HepG2 (cell line): Measurements from ENCODE around the gene GALNT18. TPM values are rescaled to one million over a fixed set of nuclear protein-coding genes. Genes with fewer than 3 reads are reported as not detected.

Source experiments
- ATAC-seq: fragments of 200-7000 bp; cut with Tn5 transposase; 3 replicates; pipeline ENCODE4 v1.9.1; 2020; ENCODE audit warnings: mild to moderate bottlenecking, moderate library complexity
- BruUV-seq: library from RNA; stranded (reverse); fragments of 400-500 nt; replicated peaks from 2 replicates; lab custom pipeline; 2021; lab: Mats Ljungman, UMichigan
- CTCF ChIA-PET: fragments of 300-600 bp; formaldehyde crosslinking; extraction: SDS; loops from one replicate; lab custom pipeline; 2021; ENCODE audit warnings: low total read pairs, inconsistent platforms, low intra/inter-chr PET ratio; lab: Yijun Ruan, JAX
- POLR2A ChIA-PET: fragments of 350-600 bp; sonication (Branson Sonifier 250); formaldehyde crosslinking; loops from one replicate; lab custom pipeline; 2020; ENCODE audit warnings: antibody characterized with exemption, inconsistent platforms; lab: Yijun Ruan, JAX
- DNase-seq: peaks from one replicate; pipeline ENCODE4 v3.0.0-alpha.2; 2015; ENCODE audit warnings: low spot score
- FAIRE-seq: peaks from 3 replicates; lab custom pipeline; 2011; peaks lifted over from hg19 to GRCh38; lab: Jason Lieb, UNC
- H2AFZ ChIP-seq: one replicate; pipeline ENCODE4 v1.6.1; 2011; ENCODE audit warnings: low read length, inconsistent platforms
- H3K27ac ChIP-seq: fragments of 300-600 bp; 3 replicates; pipeline ENCODE4 v1.8.0; 2011; ENCODE audit warnings: mixed run types, mild to moderate bottlenecking, mixed read lengths, low read length, inconsistent platforms; ENCODE audit not compliant: insufficient read depth; ENCODE audit errors: extremely low read length
- H3K27me3 ChIP-seq, 2 experiments: fragments of 200-600 bp in 1 of 2; 2 replicates in 1 of 2; 3 replicates in 1 of 2; pipeline versions ENCODE4 v1.6.0 to v1.8.0; 2011; ENCODE audit warnings: low read length in 2 of 2, mild to moderate bottlenecking in 2 of 2, moderate library complexity in 2 of 2, inconsistent platforms in 1 of 2; ENCODE audit not compliant: insufficient read depth in 2 of 2, control insufficient read depth in 1 of 2
- H3K36me3 ChIP-seq, 2 experiments: fragments of 200-600 bp in 1 of 2; replicated peaks in 1 of 2; 2 replicates in 1 of 2; 3 replicates in 1 of 2; pipeline versions ENCODE4 v1.5.1 to v1.8.0; 2011; ENCODE audit warnings: low read length in 2 of 2, inconsistent platforms in 1 of 2; ENCODE audit not compliant: insufficient read depth in 2 of 2, control insufficient read depth in 1 of 2
- H3K4me1 ChIP-seq: 2 replicates; pipeline ENCODE4 v1.5.1; 2012; ENCODE audit warnings: low read length, inconsistent platforms; ENCODE audit not compliant: insufficient read depth
- H3K4me2 ChIP-seq: 2 replicates; pipeline ENCODE4 v1.6.0; 2011; ENCODE audit warnings: low read depth, low read length, inconsistent platforms
- H3K4me3 ChIP-seq, 3 experiments: fragments of 200-600 bp in 1 of 3; sonication (generic), shearing (Covaris generic) in 1 of 3; replicated peaks in 1 of 3; 2 replicates each; pipeline ENCODE4 v1.5.1; 2011 to 2016; ENCODE audit warnings: low read length in 3 of 3, inconsistent platforms in 2 of 3, low read depth in 2 of 3, mild to moderate bottlenecking in 2 of 3, control low read depth in 1 of 3, mixed read lengths in 1 of 3; ENCODE audit not compliant: insufficient read depth in 1 of 3
- H3K79me2 ChIP-seq: one replicate; pipeline ENCODE4 v1.6.1; 2011; ENCODE audit warnings: low read length, inconsistent platforms; ENCODE audit not compliant: insufficient read depth
- H3K9ac ChIP-seq: 2 replicates; pipeline ENCODE4 v1.6.0; 2011; ENCODE audit warnings: mild to moderate bottlenecking, low read depth, low read length, inconsistent platforms; ENCODE audit not compliant: insufficient read depth
- H3K9me3 ChIP-seq: 2 replicates; pipeline ENCODE4 v1.5.1; 2012; ENCODE audit warnings: mild to moderate bottlenecking, low read length
- H4K20me1 ChIP-seq: 2 replicates; pipeline ENCODE4 v1.6.0; 2011; ENCODE audit warnings: inconsistent platforms, mild to moderate bottlenecking, low read length, moderate library complexity; ENCODE audit not compliant: insufficient read depth
- KDM5B ChIP-seq: sonication (generic); formaldehyde crosslinking; IDR thresholded peaks from 2 replicates; pipeline ENCODE4 v1.4.0; 2020; ENCODE audit warnings: missing genetic modification reagents, mild to moderate bottlenecking, borderline replicate concordance
- PCBP1 ChIP-seq: fragments of 200-400 bp; formaldehyde crosslinking; IDR thresholded peaks from 2 replicates; pipeline ENCODE4 v1.6.1; 2017; ENCODE audit warnings: mild to moderate bottlenecking, low read depth, low read length, borderline replicate concordance
- REL ChIP-seq: sonication (generic); formaldehyde crosslinking; conservative IDR thresholded peaks from 2 replicates; pipeline ENCODE4 v1.8.0; 2022; ENCODE audit warnings: mild to moderate bottlenecking, missing genetic modification reagents, moderate library complexity
- SKIL ChIP-seq: sonication (generic); formaldehyde crosslinking; IDR thresholded peaks from 2 replicates; pipeline ENCODE4 v1.8.0; 2022; ENCODE audit warnings: missing genetic modification reagents, mild to moderate bottlenecking, moderate library complexity, borderline replicate concordance
- SNRNP70 ChIP-seq: fragments of 200-400 bp; formaldehyde crosslinking; IDR thresholded peaks from 2 replicates; pipeline ENCODE4 v1.6.1; 2017; ENCODE audit warnings: mild to moderate bottlenecking, low read depth, low read length, moderate library complexity
- STAT5B ChIP-seq: sonication (generic); formaldehyde crosslinking; IDR thresholded peaks from 2 replicates; pipeline ENCODE4 v1.4.0; 2020; ENCODE audit warnings: missing genetic modification reagents
- XRCC5 ChIP-seq: fragments of 200-400 bp; formaldehyde crosslinking; optimal IDR thresholded peaks from 2 replicates; pipeline ENCODE3; 2017; ENCODE audit warnings: mild to moderate bottlenecking, low read length
- ZNF567 ChIP-seq: sonication (generic); formaldehyde crosslinking; IDR thresholded peaks from 2 replicates; pipeline ENCODE4 v1.8.1; 2023; ENCODE audit warnings: mild to moderate bottlenecking, missing genetic modification reagents, borderline replicate concordance
- WGBS: methylation state at CpG from one replicate; pipeline ENCODE4 v1.1.6; 2017; ENCODE audit warnings: low lambda C conversion rate; 5-methylcytosine and 5-hydroxymethylcytosine counted together
- in situ Hi-C: cut with HindIII; loops from 2 replicates; pipeline ENCODE4 v1.10.0; 2017; ENCODE audit warnings: low pct_unique_long_range_greater_than_20kb; ENCODE audit not compliant: extremely low pct_ligation_motif_present
- intact Hi-C: fragments of 100-400 bp; cut with micrococcal nuclease; formaldehyde crosslinking; loops from one replicate; pipeline ENCODE4 v1.10.0; 2022; ENCODE audit not compliant: unreplicated experiment
- polyA plus RNA-seq, 8 experiments: library from polyadenylated mRNA; depleted of rRNA in 3 of 8; stranded (reverse) in 7 of 8; unstranded in 1 of 8; fragments of >200 nt; fragmentation: Illumina TruSeq in 4 of 8; extraction: Trizol in 4 of 8; gene quantifications; 2 replicates each; pipeline versions ENCODE4 v1.2.1 to v1.2.3, GENCODE V29; 2011 to 2016; ENCODE audit warnings: low read depth in 4 of 8, missing spikeins in 1 of 8, mixed read lengths in 1 of 8; ENCODE audit not compliant: insufficient read depth in 1 of 8
- total RNA-seq, 5 experiments: library from RNA; depleted of rRNA; stranded (reverse); fragments of >200 nt; fragmentation: Illumina TruSeq; extraction: Trizol; gene quantifications; 2 replicates each; pipeline ENCODE4 v1.2.3, GENCODE V29; 2016; ENCODE audit warnings: low read depth in 1 of 5
- TF ChIP-seq, protein P1 (sequence below): sonication (generic); formaldehyde crosslinking; IDR thresholded peaks from 2 replicates; pipeline ENCODE4 v1.8.0; 2022; ENCODE audit warnings: mild to moderate bottlenecking, missing genetic modification reagents, moderate library complexity

Gene GALNT18
- total and polyA plus RNA-seq, 2 of the 13 experiments (the other 11 are each of a cell fraction or from before 2014, with no cell fraction given), result 0.11 TPM; not detected in 1

DNA sequence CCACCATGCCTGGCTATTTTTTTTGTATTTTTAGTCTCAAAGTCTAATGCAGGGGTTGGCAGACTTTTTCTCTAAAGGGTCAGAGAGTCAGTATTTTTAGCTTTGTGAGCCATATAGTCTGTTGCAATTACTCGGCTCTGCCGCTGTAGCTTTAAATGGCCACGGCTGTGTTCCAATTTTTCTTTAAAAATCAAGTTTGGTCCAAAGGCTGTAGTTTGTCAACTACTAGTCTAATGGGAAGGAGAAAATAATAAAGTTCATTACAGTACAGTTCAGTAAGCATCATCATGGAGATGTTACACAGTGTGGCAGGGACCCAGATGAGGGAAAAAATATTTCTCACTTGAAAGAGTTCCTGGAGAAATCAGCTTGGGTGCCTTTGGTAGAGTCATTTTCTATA is 376.4 kb downstream of the GALNT18 start:
- H2AFZ ChIP-seq, result no peak overlapping the region
- CTCF ChIA-PET, result no interaction called here
- intact Hi-C loops, result no loop called here
- TF ChIP-seq STAT5B, result no peak
- TF ChIP-seq, all 625 proteins: peak for 0
- no peaks in the 10 kb centered on the region for H3K79me2 ChIP-seq
- H3K27ac ChIP-seq, result no peak overlapping the region
- H3K4me2 ChIP-seq, result no peak overlapping the region
- H4K20me1 ChIP-seq, result no peaks in the 10 kb centered on the region
- no peak overlapping the region for H3K4me3 ChIP-seq
- H3K9me3 ChIP-seq, result no peaks in the 10 kb centered on the region
- H3K9ac ChIP-seq, result no peak overlapping the region
- POLR2A ChIA-PET, result no interaction called here
- FAIRE-seq (no peak), ATAC-seq (no peak), DNase-seq (no peak)
- no peaks in the 10 kb centered on the region for H3K36me3 ChIP-seq
- H3K4me1 ChIP-seq, result no peaks in the 10 kb centered on the region
- no peaks in the 10 kb centered on the region for H3K27me3 ChIP-seq
- BruUV-seq, result no TSS peak
- in situ Hi-C loops, result no loop called here
- WGBS, result 5% methylated on average over 3 of the region's 3 CpGs

DNA sequence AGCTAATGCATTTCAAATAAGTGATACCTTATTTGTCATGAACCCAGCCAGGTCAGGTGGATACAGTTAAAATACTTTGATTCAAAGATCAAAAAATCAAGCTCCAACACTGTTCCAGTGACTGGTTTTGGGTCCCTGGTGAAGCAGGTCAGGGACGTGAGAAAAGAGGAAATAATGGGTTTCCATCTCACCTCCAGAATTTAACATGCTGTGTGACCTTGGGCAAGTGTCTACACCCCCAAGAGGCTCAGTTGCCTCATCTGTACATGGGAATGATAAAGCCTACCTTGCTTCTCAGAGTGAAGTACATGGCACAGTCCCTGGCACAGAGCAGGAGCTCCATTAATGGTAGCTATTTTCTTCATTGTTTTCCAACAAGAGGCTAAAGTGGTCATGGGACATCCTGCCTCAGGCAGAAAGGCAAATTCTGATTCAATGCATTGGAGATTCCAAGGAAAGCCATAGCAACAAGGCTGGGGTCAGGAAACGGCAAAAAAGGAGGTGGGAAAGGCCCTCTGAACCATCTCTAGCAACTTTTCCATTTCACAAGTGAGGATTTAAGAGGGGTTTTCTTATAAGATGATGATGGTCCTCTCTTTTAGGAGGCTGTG is 377.2 kb downstream of the GALNT18 start:
- ATAC-seq (no peak), FAIRE-seq (no peak), DNase-seq (no peak)
- no peak overlapping the region for H3K4me3 ChIP-seq
- H3K79me2 ChIP-seq, result no peaks in the 10 kb centered on the region
- H2AFZ ChIP-seq, result no peak overlapping the region
- H3K9ac ChIP-seq, result no peak overlapping the region
- H4K20me1 ChIP-seq, result no peaks in the 10 kb centered on the region
- no peaks in the 10 kb centered on the region for H3K36me3 ChIP-seq
- no peaks in the 10 kb centered on the region for H3K9me3 ChIP-seq
- 25% methylated on average over 2 of the region's 2 CpGs for WGBS
- H3K4me1 ChIP-seq, result no peaks in the 10 kb centered on the region
- no peaks in the 10 kb centered on the region for H3K27me3 ChIP-seq
- no peak overlapping the region for H3K27ac ChIP-seq
- ChIA-PET POLR2A (no interaction called here), CTCF (no interaction called here)
- in situ Hi-C loops, result no loop called here
- H3K4me2 ChIP-seq, result no peak overlapping the region
- intact Hi-C loops, result no loop called here
- BruUV-seq, result no TSS peak
- TF ChIP-seq SKIL (CRISPR knock-in tag) (no peak), XRCC5 (no peak), PCBP1 (no peak), REL (CRISPR knock-in tag) (no peak), SNRNP70 (no peak), KDM5B (CRISPR knock-in tag) (no peak), ZNF567 (CRISPR knock-in tag) (no peak)
- TF ChIP-seq, protein P1, sequence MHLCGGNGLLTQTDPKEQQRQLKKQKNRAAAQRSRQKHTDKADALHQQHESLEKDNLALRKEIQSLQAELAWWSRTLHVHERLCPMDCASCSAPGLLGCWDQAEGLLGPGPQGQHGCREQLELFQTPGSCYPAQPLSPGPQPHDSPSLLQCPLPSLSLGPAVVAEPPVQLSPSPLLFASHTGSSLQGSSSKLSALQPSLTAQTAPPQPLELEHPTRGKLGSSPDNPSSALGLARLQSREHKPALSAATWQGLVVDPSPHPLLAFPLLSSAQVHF, result no peak
